ENCODE results near the gene ARL13A. TPM values are rescaled to one million over a fixed set of nuclear protein-coding genes. Genes with fewer than 3 reads are reported as not detected.

ARL13A gene
- total RNA-seq, 1 experiment from 2014 or later, result not detected

DNA sequence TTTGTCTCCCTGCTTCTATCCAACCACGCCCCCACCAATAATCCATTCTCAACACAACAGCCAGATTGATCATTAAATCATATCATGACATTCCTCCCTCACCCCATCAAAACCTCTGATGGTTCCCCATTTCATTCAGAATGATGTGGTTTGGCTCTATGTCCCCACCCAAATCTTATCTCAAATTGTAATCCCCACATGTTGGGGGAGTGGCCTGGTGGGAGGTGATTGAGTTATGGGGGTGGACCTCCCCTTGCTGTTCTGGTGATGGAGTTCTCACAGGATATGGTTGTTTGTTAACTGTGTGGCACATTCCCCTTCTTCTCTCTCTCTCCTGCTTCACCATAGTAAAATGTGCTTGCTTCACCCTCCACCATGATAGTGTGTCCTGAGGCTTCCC is 59.1 kb downstream of the ARL13A start:
- no peaks in the 10 kb centered on the region for H3K36me3 ChIP-seq
- no peak for DNase-seq
- H3K4me1 ChIP-seq, result no peaks in the 10 kb centered on the region
- no peaks in the 10 kb centered on the region for H3K27me3 ChIP-seq
- no peaks in the 10 kb centered on the region for H3K9me3 ChIP-seq (replicated peaks)
- H3K27ac ChIP-seq, result no peak overlapping the region
- no peak overlapping the region for H3K4me3 ChIP-seq

DNA sequence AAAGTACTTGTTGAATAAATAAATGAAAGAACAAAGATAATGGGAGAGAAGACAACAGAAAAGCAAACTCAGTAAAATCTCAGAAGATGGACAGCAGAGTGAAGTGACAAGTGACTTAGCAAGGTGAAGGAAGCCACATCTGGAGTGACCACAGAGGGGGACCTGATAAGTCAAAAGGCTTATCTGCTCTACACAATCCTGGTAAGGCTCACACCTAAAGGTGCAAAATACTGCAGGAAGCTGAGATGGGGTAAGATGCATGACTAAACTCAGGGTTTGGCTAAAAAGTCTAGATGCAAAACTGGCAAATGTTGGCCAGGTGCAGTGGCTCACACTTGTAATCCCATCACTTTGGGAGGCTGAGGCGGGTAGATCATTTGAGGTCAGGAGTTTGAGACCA is 60.2 kb downstream of the ARL13A start:
- no peak overlapping the region for H3K27ac ChIP-seq
- DNase-seq, result no peak
- no peaks in the 10 kb centered on the region for H3K4me1 ChIP-seq
- H3K27me3 ChIP-seq, result no peaks in the 10 kb centered on the region
- H3K36me3 ChIP-seq, result no peaks in the 10 kb centered on the region
- H3K9me3 ChIP-seq (replicated peaks), result no peaks in the 10 kb centered on the region
- H3K4me3 ChIP-seq, result no peak overlapping the region

DNA sequence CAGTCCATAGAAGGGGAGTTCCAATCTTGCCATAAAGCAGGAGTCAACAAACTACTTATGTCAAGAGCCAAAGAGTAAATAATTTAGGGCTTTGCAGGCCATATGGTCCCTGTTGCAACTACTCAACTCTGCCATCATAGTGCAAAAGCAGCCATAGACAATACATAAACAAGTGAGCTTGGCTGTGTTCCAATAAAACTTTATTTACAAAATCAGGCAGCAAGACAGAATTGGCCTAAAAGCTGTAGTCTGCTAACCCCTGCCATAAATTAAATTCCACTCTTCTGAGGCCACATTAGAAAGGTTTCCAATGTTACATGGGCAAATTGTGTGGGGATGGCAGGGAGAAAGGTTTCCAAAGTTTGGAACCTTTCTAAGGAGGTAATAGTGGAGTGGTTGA is 67.7 kb downstream of the ARL13A start:
- no peaks in the 10 kb centered on the region for H3K27me3 ChIP-seq
- H3K4me1 ChIP-seq, result no peaks in the 10 kb centered on the region
- H3K4me3 ChIP-seq, result no peak overlapping the region
- no peaks in the 10 kb centered on the region for H3K36me3 ChIP-seq
- no peaks in the 10 kb centered on the region for H3K9me3 ChIP-seq (replicated peaks)
- H3K27ac ChIP-seq, result no peak overlapping the region
- no peak for DNase-seq

DNA sequence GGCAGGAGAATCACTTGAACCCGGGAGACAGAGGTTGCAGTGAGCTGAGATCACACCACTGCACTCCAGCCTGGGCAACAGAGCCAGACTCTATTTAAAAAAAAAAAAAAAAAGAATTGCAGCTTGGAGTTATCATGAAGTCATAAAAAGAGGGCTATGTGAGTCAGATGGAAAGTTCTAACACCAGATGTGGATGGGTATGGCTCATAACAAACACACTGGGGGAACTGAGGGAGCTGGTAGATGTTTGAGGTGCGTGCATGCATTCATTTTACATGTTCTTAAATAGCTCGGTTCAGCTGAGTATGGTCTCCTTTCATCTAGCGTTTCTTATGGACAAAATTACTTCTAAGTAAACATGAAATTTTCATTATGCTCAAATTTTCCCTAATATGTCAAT is 70.7 kb downstream of the ARL13A start:
- Histone ChIP-seq H3K9me3 (replicated peaks) (no peaks in the 10 kb centered on the region), H3K27ac (no peak overlapping the region), H3K4me3 (no peak overlapping the region), H3K4me1 (no peaks in the 10 kb centered on the region), H3K27me3 (no peaks in the 10 kb centered on the region), H3K36me3 (no peaks in the 10 kb centered on the region)
- DNase-seq, result no peak

Other genes with a start within 250 kb of the ARL13A start
- not detected in 2 replicates for gene SYTL4, start 237.6 kb upstream of the ARL13A start, total RNA-seq (2014; rRNA removed; shearing (Covaris generic))
- 37.5 and 38.6 TPM in 2 replicates for gene CSTF2, start 149.3 kb upstream of the ARL13A start, total RNA-seq (2014; rRNA removed; shearing (Covaris generic))
- gene NOX1, start 95.3 kb upstream of the ARL13A start, total RNA-seq (2014; rRNA removed; shearing (Covaris generic)), result not detected in 2 replicates
- gene XKRX, start 40.8 kb upstream of the ARL13A start, total RNA-seq (2014; rRNA removed; shearing (Covaris generic)), result 0.15 and 0.34 TPM in 2 replicates
- 15.4 and 16.4 TPM in 2 replicates for gene TRMT2B, start 82.4 kb downstream of the ARL13A start, total RNA-seq (2014; rRNA removed; shearing (Covaris generic))
- gene TMEM35A, start 109.2 kb downstream of the ARL13A start, total RNA-seq (2014; rRNA removed; shearing (Covaris generic)), result 0.10 and 0.13 TPM in 2 replicates
- 39.8 and 48.4 TPM in 2 replicates for gene CENPI, start 128.5 kb downstream of the ARL13A start, total RNA-seq (2014; rRNA removed; shearing (Covaris generic))